Measurements from ENCODE around the gene RAB26.

The RAB26 gene

DNA sequence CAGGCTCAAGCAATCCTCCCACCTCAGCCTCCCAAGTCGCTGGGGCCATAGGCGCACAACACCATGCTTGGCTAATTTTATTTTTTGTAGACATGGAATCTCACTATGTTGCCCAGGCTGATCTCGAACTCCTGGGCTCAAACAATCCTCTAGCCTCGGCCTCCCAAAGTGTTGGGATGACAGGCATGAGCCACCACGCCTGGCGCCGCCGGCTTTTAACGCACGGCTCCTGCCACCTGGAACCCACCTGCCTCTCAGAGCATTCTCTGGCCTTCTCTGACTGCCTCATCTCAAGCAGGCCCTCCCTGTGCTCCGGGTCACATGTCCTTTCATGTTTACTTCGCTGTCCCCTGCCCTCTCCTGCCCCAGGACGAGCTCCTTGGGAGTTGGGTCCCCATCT is 37.6 kb downstream of the RAB26 start:
- H3K9me3 ChIP-seq (ENCODE audit: control insufficient read depth, low read length): no peaks in the 10 kb centered on the region
- H3K4me1 ChIP-seq: no peaks in the 10 kb centered on the region
- no peaks in the 10 kb centered on the region for H3K36me3 ChIP-seq (ENCODE audit: control insufficient read depth, insufficient read depth, low read length)
- H3K79me2 ChIP-seq: no peaks in the 10 kb centered on the region
- no peak overlapping the region for H2AFZ ChIP-seq
- H3K4me3 ChIP-seq (ENCODE audit: low read depth, low read length): no peak overlapping the region
- TF ChIP-seq, protein P1, sequence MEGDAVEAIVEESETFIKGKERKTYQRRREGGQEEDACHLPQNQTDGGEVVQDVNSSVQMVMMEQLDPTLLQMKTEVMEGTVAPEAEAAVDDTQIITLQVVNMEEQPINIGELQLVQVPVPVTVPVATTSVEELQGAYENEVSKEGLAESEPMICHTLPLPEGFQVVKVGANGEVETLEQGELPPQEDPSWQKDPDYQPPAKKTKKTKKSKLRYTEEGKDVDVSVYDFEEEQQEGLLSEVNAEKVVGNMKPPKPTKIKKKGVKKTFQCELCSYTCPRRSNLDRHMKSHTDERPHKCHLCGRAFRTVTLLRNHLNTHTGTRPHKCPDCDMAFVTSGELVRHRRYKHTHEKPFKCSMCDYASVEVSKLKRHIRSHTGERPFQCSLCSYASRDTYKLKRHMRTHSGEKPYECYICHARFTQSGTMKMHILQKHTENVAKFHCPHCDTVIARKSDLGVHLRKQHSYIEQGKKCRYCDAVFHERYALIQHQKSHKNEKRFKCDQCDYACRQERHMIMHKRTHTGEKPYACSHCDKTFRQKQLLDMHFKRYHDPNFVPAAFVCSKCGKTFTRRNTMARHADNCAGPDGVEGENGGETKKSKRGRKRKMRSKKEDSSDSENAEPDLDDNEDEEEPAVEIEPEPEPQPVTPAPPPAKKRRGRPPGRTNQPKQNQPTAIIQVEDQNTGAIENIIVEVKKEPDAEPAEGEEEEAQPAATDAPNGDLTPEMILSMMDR (IDR thresholded peaks at IDR 0.05): no peak
- no peaks in the 10 kb centered on the region for H3K27me3 ChIP-seq (ENCODE audit: control insufficient read depth, insufficient read depth, low read length)
- no peak overlapping the region for H3K9ac ChIP-seq
- no peak overlapping the region for H3K27ac ChIP-seq
- H3K4me2 ChIP-seq (ENCODE audit: low read length): no peak overlapping the region

DNA sequence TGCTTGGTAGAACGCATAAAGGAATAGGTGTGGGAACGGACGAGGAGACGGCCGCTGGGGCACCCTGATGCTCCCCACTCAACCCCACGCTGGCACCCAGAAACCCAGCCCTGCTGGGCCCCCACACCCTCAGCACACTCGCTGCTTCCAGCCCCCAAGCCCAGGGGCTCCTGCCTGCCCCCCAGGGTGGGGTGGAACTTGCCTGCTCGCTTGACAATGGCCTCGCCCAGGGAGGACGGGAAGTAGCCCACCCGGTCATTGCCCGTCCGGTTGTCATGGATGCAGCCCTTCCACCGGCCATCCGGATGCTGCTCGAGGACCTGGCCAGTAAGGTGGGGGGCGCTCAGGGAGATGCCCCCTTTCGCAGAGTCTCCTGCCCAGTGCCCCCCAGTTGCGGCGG is 38.1 kb downstream of the RAB26 start:
- Histone ChIP-seq H3K9ac (no peak overlapping the region), H3K27ac (no peak overlapping the region), H3K27me3 (ENCODE audit: control insufficient read depth, insufficient read depth, low read length) (no peaks in the 10 kb centered on the region), H3K4me1 (no peaks in the 10 kb centered on the region), H3K4me2 (ENCODE audit: low read length) (no peak overlapping the region), H2AFZ (no peak overlapping the region), H3K4me3 (ENCODE audit: low read depth, low read length) (no peak overlapping the region), H3K9me3 (ENCODE audit: control insufficient read depth, low read length) (no peaks in the 10 kb centered on the region), H3K36me3 (ENCODE audit: control insufficient read depth, insufficient read depth, low read length) (no peaks in the 10 kb centered on the region), H3K79me2 (no peaks in the 10 kb centered on the region)
- TF ChIP-seq, protein P1 (IDR thresholded peaks at IDR 0.05): no peak

DNA sequence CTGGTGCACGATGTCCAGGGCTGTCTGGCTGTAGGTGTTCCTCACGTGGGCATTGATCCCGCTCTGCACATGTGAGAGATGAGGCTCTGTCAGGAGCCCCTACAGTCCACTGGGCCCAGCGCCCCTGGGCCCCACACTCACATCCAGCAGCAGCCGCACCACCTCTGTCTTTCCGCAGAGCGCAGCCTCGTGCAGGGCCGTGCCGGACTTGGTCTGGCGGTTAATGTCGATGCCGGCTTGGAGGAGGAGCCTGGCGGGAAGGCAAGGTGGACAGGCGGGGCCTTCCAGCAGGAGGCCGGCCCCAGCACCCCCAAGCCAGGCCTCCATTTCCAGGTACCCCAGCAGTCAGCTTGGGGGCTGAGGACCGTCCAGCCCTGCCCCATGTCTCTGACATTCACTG is 38.8 kb downstream of the RAB26 start:
- H3K27ac ChIP-seq: no peak overlapping the region
- H3K36me3 ChIP-seq (ENCODE audit: control insufficient read depth, insufficient read depth, low read length): no peaks in the 10 kb centered on the region
- H3K4me3 ChIP-seq (ENCODE audit: low read depth, low read length): no peak overlapping the region
- H3K9ac ChIP-seq: no peak overlapping the region
- no peak overlapping the region for H3K4me2 ChIP-seq (ENCODE audit: low read length)
- no peaks in the 10 kb centered on the region for H3K79me2 ChIP-seq
- no peaks in the 10 kb centered on the region for H3K9me3 ChIP-seq (ENCODE audit: control insufficient read depth, low read length)
- H2AFZ ChIP-seq: no peak overlapping the region
- TF ChIP-seq, protein P1 (IDR thresholded peaks at IDR 0.05): no peak
- H3K4me1 ChIP-seq: no peaks in the 10 kb centered on the region
- H3K27me3 ChIP-seq (ENCODE audit: control insufficient read depth, insufficient read depth, low read length): no peaks in the 10 kb centered on the region

DNA sequence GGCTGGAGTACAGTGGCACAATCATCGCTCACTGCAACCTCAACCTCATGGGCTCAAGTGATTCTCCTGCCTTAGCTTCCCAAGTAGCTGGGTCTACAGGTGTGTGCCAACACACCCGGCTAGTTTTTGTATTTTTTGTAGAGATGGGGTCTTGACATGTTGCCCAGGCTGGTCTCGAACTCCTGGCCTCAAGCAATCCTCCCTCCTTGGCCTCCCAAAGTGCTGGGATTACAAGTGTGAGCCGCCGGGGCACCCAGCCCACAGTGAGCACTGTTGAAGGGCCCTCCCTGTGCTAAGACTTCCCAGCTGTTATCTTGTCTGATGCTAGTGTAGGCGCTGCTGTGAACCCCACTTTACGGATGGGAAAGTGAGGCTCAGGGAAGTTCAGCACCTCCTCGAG is 40.0 kb downstream of the RAB26 start:
- Histone ChIP-seq H2AFZ (no peak overlapping the region), H3K9ac (no peak overlapping the region), H3K27ac (no peak overlapping the region), H3K36me3 (ENCODE audit: control insufficient read depth, insufficient read depth, low read length) (no peaks in the 10 kb centered on the region), H3K27me3 (ENCODE audit: control insufficient read depth, insufficient read depth, low read length) (no peaks in the 10 kb centered on the region), H3K79me2 (no peaks in the 10 kb centered on the region), H3K4me1 (no peaks in the 10 kb centered on the region), H3K4me2 (ENCODE audit: low read length) (no peak overlapping the region), H3K9me3 (ENCODE audit: control insufficient read depth, low read length) (no peaks in the 10 kb centered on the region), H3K4me3 (ENCODE audit: low read depth, low read length) (no peak overlapping the region)
- TF ChIP-seq, protein P1 (IDR thresholded peaks at IDR 0.05): no peak

DNA sequence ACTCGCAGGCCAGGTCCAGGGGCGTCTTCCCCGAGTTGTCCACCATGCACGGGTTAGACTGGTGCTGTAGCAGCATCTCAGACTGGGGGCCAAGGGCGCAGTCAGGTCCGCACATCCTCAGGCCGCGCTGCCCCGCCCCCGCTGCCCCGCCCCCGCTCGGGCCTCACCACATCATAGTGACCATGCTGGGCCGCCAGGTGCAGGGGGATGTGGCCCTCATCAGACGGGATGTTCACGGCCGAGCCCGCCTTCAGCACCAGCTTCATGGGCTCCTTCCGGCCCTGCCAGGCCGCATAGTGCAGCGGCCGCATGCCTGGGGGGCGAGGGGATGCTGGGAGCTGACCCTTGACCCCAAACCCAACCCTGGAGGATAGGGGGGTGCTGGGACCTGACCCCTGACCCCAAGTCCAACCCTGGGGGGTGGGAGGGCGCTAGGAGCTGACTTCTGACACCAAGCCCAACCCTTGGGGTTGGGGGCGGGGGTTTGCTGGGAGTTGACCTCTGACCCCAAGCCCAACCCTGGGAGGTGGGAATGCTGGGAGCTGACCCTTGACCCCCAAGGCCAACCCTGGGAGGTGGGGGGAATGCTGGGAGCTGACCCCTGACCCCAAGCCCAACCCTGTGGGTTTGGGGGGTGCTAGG is 40.9 kb downstream of the RAB26 start:
- no peaks in the 10 kb centered on the region for H3K27me3 ChIP-seq (ENCODE audit: control insufficient read depth, insufficient read depth, low read length)
- no peak overlapping the region for H3K4me3 ChIP-seq (ENCODE audit: low read depth, low read length)
- H3K27ac ChIP-seq: no peak overlapping the region
- no peaks in the 10 kb centered on the region for H3K36me3 ChIP-seq (ENCODE audit: control insufficient read depth, insufficient read depth, low read length)
- H3K79me2 ChIP-seq: no peaks in the 10 kb centered on the region
- H3K9ac ChIP-seq: no peak overlapping the region
- H3K4me1 ChIP-seq: no peaks in the 10 kb centered on the region
- no peak overlapping the region for H3K4me2 ChIP-seq (ENCODE audit: low read length)
- H2AFZ ChIP-seq: no peak overlapping the region
- H3K9me3 ChIP-seq (ENCODE audit: control insufficient read depth, low read length): no peaks in the 10 kb centered on the region
- TF ChIP-seq, protein P1 (IDR thresholded peaks at IDR 0.05): no peak

Measured in parathyroid adenoma (tissue), 2 donors.